EL (cell line): ENCODE measurements around the gene IL7R.
"Not testable (repeated sequence)": the region's sequence is repeated elsewhere in the genome, so short reads cannot be mapped to it uniquely, and the experiment has no call there.

ENCODE experiments used
- DNase-seq: peaks from one replicate; pipeline ENCODE4 v3.0.0-alpha.2; 2016

Gene IL7R

GRCh38 chr5:35877655-35878054, 21.0 kb downstream of the IL7R start:
- no peak for DNase-seq

GRCh38 chr5:35878079-35878478, 21.4 kb downstream of the IL7R start:
- DNase-seq, result no peak

- no peak for DNase-seq
These were observed 22.4 kb downstream of the IL7R start for GRCh38 chr5:35879096-35879495.

GRCh38 chr5:35879649-35880048, 23.0 kb downstream of the IL7R start:
- no peak for DNase-seq

- no peak for DNase-seq
These were observed 23.5 kb downstream of the IL7R start for GRCh38 chr5:35880156-35880555.

GRCh38 chr5:35881758-35882157, 25.1 kb downstream of the IL7R start:
- no peak for DNase-seq

GRCh38 chr5:35884191-35884769, 27.6 kb downstream of the IL7R start:
- peak; percentile 98 for DNase-seq

- DNase-seq, result no peak
These were observed 28.1 kb downstream of the IL7R start for GRCh38 chr5:35884773-35885172.

GRCh38 chr5:35886381-35886780, 29.7 kb downstream of the IL7R start:
- DNase-seq, result no peak

GRCh38 chr5:35887321-35888100, 30.8 kb downstream of the IL7R start:
- DNase-seq, result peak; percentile 42

GRCh38 chr5:35890021-35891020, 33.6 kb downstream of the IL7R start:
- no peak for DNase-seq

- not testable (repeated sequence) for DNase-seq
These were observed 36.1 kb downstream of the IL7R start for GRCh38 chr5:35892799-35893198.

GRCh38 chr5:35894131-35894530, 37.4 kb downstream of the IL7R start:
- no peak for DNase-seq

- DNase-seq, result peak; percentile 34
These were observed 42.4 kb downstream of the IL7R start for GRCh38 chr5:35898952-35899660.

- no peak for DNase-seq
These were observed 43.1 kb downstream of the IL7R start for GRCh38 chr5:35899800-35900199.

GRCh38 chr5:35900972-35901695, 44.4 kb downstream of the IL7R start:
- no peak for DNase-seq

GRCh38 chr5:35902046-35902672, 45.5 kb downstream of the IL7R start:
- DNase-seq, result peak; percentile 60

GRCh38 chr5:35903631-35904203, 47.0 kb downstream of the IL7R start:
- DNase-seq, result no peak

GRCh38 chr5:35904443-35905132, 47.9 kb downstream of the IL7R start:
- DNase-seq, result no peak

GRCh38 chr5:35908228-35908627, 51.5 kb downstream of the IL7R start:
- no peak for DNase-seq

GRCh38 chr5:35908814-35909213, 52.1 kb downstream of the IL7R start:
- DNase-seq, result no peak
